CD4-positive, alpha-beta memory T cell (primary cell): Measurements from ENCODE around the gene RABL6. TPM values are rescaled to one million over a fixed set of nuclear protein-coding genes. Genes with fewer than 3 reads are reported as not detected.
"Not testable (repeated sequence)": the region's sequence is repeated elsewhere in the genome, so short reads cannot be mapped to it uniquely, and the experiment has no call there.

Experiments
- CTCF ChIA-PET: fragments of 350-600 bp; sonication (Branson Sonifier 250); formaldehyde crosslinking; loops from one replicate; lab custom pipeline; 2021; ENCODE audit warnings: inconsistent platforms; ENCODE audit not compliant: partially characterized antibody; lab: Charles Lee
- POLR2A ChIA-PET: fragments of 350-600 bp; sonication (Branson Sonifier 250); formaldehyde crosslinking; loops from one replicate; lab custom pipeline; 2021; ENCODE audit not compliant: partially characterized antibody; lab: Charles Lee
- DNase-seq, 5 donors: peaks; one replicate each; pipeline versions ENCODE4 v3.0.0 to v3.0.0-alpha.2; 2020 to 2022; ENCODE audit warnings: mixed read lengths in 1 of 5
- H3K27ac ChIP-seq: one replicate; pipeline ENCODE4 v1.7.0; 2013; ENCODE audit warnings: low read depth, low read length
- H3K27me3 ChIP-seq: 2 replicates; pipeline ENCODE4 v1.7.0; 2013; ENCODE audit warnings: mild to moderate bottlenecking, low read length, moderate library complexity; ENCODE audit not compliant: insufficient read depth
- H3K36me3 ChIP-seq: 2 replicates; pipeline ENCODE4 v1.7.0; 2013; ENCODE audit warnings: mild to moderate bottlenecking, low read length, moderate library complexity; ENCODE audit not compliant: insufficient read depth
- H3K4me1 ChIP-seq: 2 replicates; pipeline ENCODE4 v1.7.0; 2013; ENCODE audit warnings: mild to moderate bottlenecking, low read length, moderate library complexity; ENCODE audit not compliant: insufficient read depth
- H3K4me3 ChIP-seq, 2 donors: one replicate each; pipeline ENCODE4 v1.7.0; 2013; ENCODE audit warnings: low read length in 2 of 2, mild to moderate bottlenecking in 1 of 2
- H3K9me3 ChIP-seq, 2 donors: one replicate each; pipeline ENCODE4 v1.7.0; 2013; ENCODE audit warnings: low read length in 2 of 2, control low read depth in 1 of 2; ENCODE audit not compliant: control insufficient read depth in 1 of 2
- H3K27ac Mint-ChIP-seq, 7 donors: one replicate each; pipeline ENCODE4 v1.8.0; 2020 to 2021; ENCODE audit warnings: mixed read lengths in 7 of 7, mild to moderate bottlenecking in 6 of 7, inconsistent platforms in 3 of 7, moderate library complexity in 3 of 7
- H3K27me3 Mint-ChIP-seq, 2 donors: one replicate each; pipeline ENCODE4 v1.8.0; 2020 to 2021; ENCODE audit warnings: mixed read lengths in 2 of 2
- H3K36me3 Mint-ChIP-seq, 2 donors: one replicate each; pipeline ENCODE4 v1.8.0; 2020 to 2021; ENCODE audit warnings: mixed read lengths in 2 of 2, inconsistent platforms in 1 of 2, mild to moderate bottlenecking in 1 of 2
- H3K4me1 Mint-ChIP-seq, 4 donors: one replicate each; pipeline ENCODE4 v1.8.0; 2020 to 2021; ENCODE audit warnings: mixed read lengths in 4 of 4, mild to moderate bottlenecking in 1 of 4
- H3K4me3 Mint-ChIP-seq, 8 donors: one replicate each; pipeline ENCODE4 v1.8.0; 2020 to 2021; ENCODE audit warnings: mixed read lengths in 8 of 8, mild to moderate bottlenecking in 7 of 8, moderate library complexity in 6 of 8, inconsistent platforms in 3 of 8
- H3K9me3 Mint-ChIP-seq, 8 donors: one replicate each; pipeline ENCODE4 v1.8.0; 2020 to 2021; ENCODE audit warnings: mixed read lengths in 8 of 8, mild to moderate bottlenecking in 5 of 8, inconsistent platforms in 3 of 8, moderate library complexity in 1 of 8
- intact Hi-C: fragments of 100-400 bp; cut with micrococcal nuclease; formaldehyde crosslinking; loops from one replicate; pipeline ENCODE4 v1.15.1; 2023
- polyA plus RNA-seq, 2 donors: library from polyadenylated mRNA; unstranded; fragments of 300-500 nt; fragmentation: Illumina TruSeq; gene quantifications; one replicate each; pipeline ENCODE4 v1.2.3, GENCODE V29; 2021
- total RNA-seq, 2 experiments: library from RNA; stranded (reverse); gene quantifications; one replicate each; pipeline ENCODE4 v1.2.3, GENCODE V29; 2021

Gene RABL6
- total and polyA plus RNA-seq, 4 experiments from 2014 or later = 5.1 to 70.9 (median 41.6) TPM

GRCh38 chr9:136861874-136862457 is 54.2 kb downstream of the RABL6 start:
- intact Hi-C loops = no loop called here
- H3K4me1 Mint-ChIP-seq = peaks cover 2 to 19% (median 11%) of the 10 kb centered on the region in 4 donors
- Histone ChIP-seq H3K4me3 (no peak overlapping the region), H3K4me1 (peaks cover 18% of the 10 kb centered on the region), H3K36me3 (peaks cover 31% of the 10 kb centered on the region), H3K9me3 (no peaks in the 10 kb centered on the region), H3K27me3 (no peaks in the 10 kb centered on the region), H3K27ac (no peak overlapping the region)
- peak overlapping the region in 2 of 7 donors; percentile 30 for H3K27ac Mint-ChIP-seq
- H3K36me3 Mint-ChIP-seq = peaks cover 5 to 24% of the 10 kb centered on the region in 2 donors
- no peaks in the 10 kb centered on the region for H3K9me3 Mint-ChIP-seq
- peak in 1 of 5 donors; percentile 24 for DNase-seq
- no peaks in the 10 kb centered on the region for H3K27me3 Mint-ChIP-seq
- CTCF ChIA-PET = interaction anchor here (1.9 kb wide), 1 partner anchor 18 kb away, joined by 6 read pairs; no protein-coding TSS in a partner anchor
- POLR2A ChIA-PET = interaction anchor here (2.0 kb wide), 1 partner anchor 24 kb away, joined by 8 read pairs; the partner anchor contains the start of gene TRAF2
- H3K4me3 Mint-ChIP-seq = no peak overlapping the region

- Histone ChIP-seq H3K27me3 (no peaks in the 10 kb centered on the region), H3K9me3 (no peaks in the 10 kb centered on the region), H3K4me3 (no peak overlapping the region), H3K4me1 (peaks cover 18% of the 10 kb centered on the region), H3K36me3 (peaks cover 31% of the 10 kb centered on the region), H3K27ac (no peak overlapping the region)
- peaks cover 5 to 24% of the 10 kb centered on the region in 2 donors for H3K36me3 Mint-ChIP-seq
- intact Hi-C loops = no loop called here
- DNase-seq = no peak
- H3K4me3 Mint-ChIP-seq = peak overlapping the region in 1 of 8 donors; percentile 32
- H3K4me1 Mint-ChIP-seq = peaks cover 2 to 23% (median 11%) of the 10 kb centered on the region in 4 donors
- POLR2A ChIA-PET = interaction anchor here (0.8 to 0.9 kb wide), 2 partner anchors 17 to 81 kb away, joined by 3 read pairs; partner anchors contain the start of gene FBXW5
- CTCF ChIA-PET = interaction anchor here (1.3 to 1.9 kb wide), 2 partner anchors 19 to 21 kb away, joined by 3 to 6 read pairs; partner anchors contain the start of gene AJM1
- peak overlapping the region in 2 of 7 donors; percentile 47 to 81 for H3K27ac Mint-ChIP-seq
- H3K27me3 Mint-ChIP-seq = no peaks in the 10 kb centered on the region
- no peaks in the 10 kb centered on the region for H3K9me3 Mint-ChIP-seq
Measured at GRCh38 chr9:136862849-136863622, 55.3 kb downstream of the RABL6 start.

GRCh38 chr9:136863623-136864273 is 56.0 kb downstream of the RABL6 start:
- no peak overlapping the region for H3K27ac ChIP-seq
- intact Hi-C loops = no loop called here
- H3K36me3 ChIP-seq = peaks cover 31% of the 10 kb centered on the region
- DNase-seq = no peak
- peaks cover 18% of the 10 kb centered on the region for H3K4me1 ChIP-seq
- Mint-ChIP-seq H3K9me3 (no peaks in the 10 kb centered on the region), H3K27ac (peak overlapping the region in 6 of 7 donors; percentile 32 to 78 (median 62)), H3K4me3 (peak overlapping the region in 3 of 8 donors; percentile 43 to 93 (median 68)), H3K4me1 (peaks cover 2 to 23% (median 11%) of the 10 kb centered on the region in 4 donors), H3K27me3 (no peaks in the 10 kb centered on the region), H3K36me3 (peaks cover 5 to 24% of the 10 kb centered on the region in 2 donors)
- CTCF ChIA-PET = interaction anchor here (1.1 to 1.3 kb wide), 2 partner anchors 20 to 21 kb away, joined by 3 read pairs; partner anchors contain the start of gene AJM1
- H3K4me3 ChIP-seq = no peak overlapping the region
- no peaks in the 10 kb centered on the region for H3K27me3 ChIP-seq
- H3K9me3 ChIP-seq = no peaks in the 10 kb centered on the region
- POLR2A ChIA-PET = interaction anchor here (0.7 to 1.3 kb wide), 4 partner anchors 9 to 81 kb away, joined by 3 to 4 read pairs (median 4); partner anchors contain the start of genes AJM1 and FBXW5

- Histone ChIP-seq H3K36me3 (peaks cover 31% of the 10 kb centered on the region), H3K9me3 (no peaks in the 10 kb centered on the region), H3K27me3 (no peaks in the 10 kb centered on the region), H3K4me1 (peaks cover 18% of the 10 kb centered on the region), H3K4me3 (peak overlapping the region; percentile 40 to 75), H3K27ac (peak overlapping the region; percentile 87)
- no peaks in the 10 kb centered on the region for H3K9me3 Mint-ChIP-seq
- H3K4me1 Mint-ChIP-seq = peaks cover 4 to 23% (median 11%) of the 10 kb centered on the region in 4 donors
- no peaks in the 10 kb centered on the region for H3K27me3 Mint-ChIP-seq
- peaks cover 5 to 24% of the 10 kb centered on the region in 2 donors for H3K36me3 Mint-ChIP-seq
- H3K27ac Mint-ChIP-seq = peak overlapping the region; percentile 75 to 94 (median 85)
- DNase-seq = peak in 1 of 5 donors; percentile 29
- CTCF ChIA-PET = no interaction called here
- intact Hi-C loops = loop anchor here (5.0 kb wide), 1 partner anchor 37 kb away; no protein-coding TSS in a partner anchor
- POLR2A ChIA-PET = interaction anchor here (1.1 to 2.1 kb wide), 3 partner anchors 19 to 80 kb away, joined by 4 to 8 read pairs (median 4); partner anchors contain the start of genes AJM1, C8G and FBXW5
- peak overlapping the region; percentile 75 to 93 (median 85) for H3K4me3 Mint-ChIP-seq
Measured at GRCh38 chr9:136865041-136865767, 57.5 kb downstream of the RABL6 start.

- POLR2A ChIA-PET = interaction anchor here (0.7 to 2.1 kb wide), 9 partner anchors 10 to 170 kb away, joined by 3 to 8 read pairs (median 4); partner anchors contain the start of genes AJM1, C8G, FBXW5 and FUT7
Measured at GRCh38 chr9:136865768-136866103, 58.0 kb downstream of the RABL6 start.

GRCh38 chr9:136866898-136867421 is 59.2 kb downstream of the RABL6 start:
- not testable (repeated sequence) for H3K4me3 ChIP-seq, H3K27me3 Mint-ChIP-seq, H3K27me3 ChIP-seq, H3K9me3 ChIP-seq, H3K9me3 Mint-ChIP-seq
- ChIA-PET POLR2A (interaction anchor here (1.3 to 2.1 kb wide), 4 partner anchors 14 to 78 kb away, joined by 4 to 8 read pairs (median 6); partner anchors contain the start of genes C8G, FBXW5 and TRAF2), CTCF (interaction anchor here (1.2 kb wide), 1 partner anchor 24 kb away, joined by 3 read pairs; the partner anchor contains the start of gene AJM1)
- Histone ChIP-seq H3K36me3 (peaks cover 19% of the 10 kb centered on the region), H3K27ac (peak overlapping the region; percentile 87), H3K4me1 (peaks cover 18% of the 10 kb centered on the region)
- intact Hi-C loops = loop anchor here (1.0 to 5.0 kb wide), 4 partner anchors 18 to 77 kb away; partner anchors contain the start of genes FBXW5, PHPT1 and TRAF2
- H3K4me1 Mint-ChIP-seq = peaks cover 4 to 23% (median 11%) of the 10 kb centered on the region in 4 donors
- DNase-seq = peak in 1 of 5 donors; percentile 24
- peaks cover 5 to 17% of the 10 kb centered on the region in 2 donors for H3K36me3 Mint-ChIP-seq
- peak overlapping the region in 5 of 7 donors; percentile 64 to 90 (median 81) for H3K27ac Mint-ChIP-seq
- H3K4me3 Mint-ChIP-seq = peak overlapping the region; percentile 60 to 84 (median 74)

More at GRCh38 chr9:136865768-136866103, 58.0 kb downstream of the RABL6 start:
- H3K4me1 Mint-ChIP-seq = peaks cover 4 to 23% (median 11%) of the 10 kb centered on the region in 4 donors
- H3K4me3 Mint-ChIP-seq = peak overlapping the region; percentile 75 to 93 (median 85)
- H3K9me3 Mint-ChIP-seq = no peaks in the 10 kb centered on the region
- Histone ChIP-seq H3K4me1 (peaks cover 18% of the 10 kb centered on the region), H3K36me3 (peaks cover 30% of the 10 kb centered on the region), H3K27me3 (no peaks in the 10 kb centered on the region), H3K9me3 (no peaks in the 10 kb centered on the region), H3K4me3 (peak overlapping the region; percentile 40 to 75), H3K27ac (peak overlapping the region; percentile 87)
- CTCF ChIA-PET = no interaction called here
- peak in 1 of 5 donors; percentile 50 for DNase-seq
- no peaks in the 10 kb centered on the region for H3K27me3 Mint-ChIP-seq
- H3K27ac Mint-ChIP-seq = peak overlapping the region; percentile 75 to 94 (median 85)
- peaks cover 5 to 22% of the 10 kb centered on the region in 2 donors for H3K36me3 Mint-ChIP-seq
- intact Hi-C loops = loop anchor here (1.0 to 5.0 kb wide), 4 partner anchors 16 to 79 kb away; partner anchors contain the start of genes FBXW5, PHPT1 and TRAF2
